OCI-LY1 (cell line): ENCODE measurements around the gene CTNNA3.

Experiments used
- H2AFZ ChIP-seq: fragments of 200-600 bp; sonication (generic), shearing (Covaris generic); 2 replicates; pipeline ENCODE4 v1.6.0; 2014; ENCODE audit warnings: antibody characterized with exemption, mild to moderate bottlenecking, low read length
- H3F3A ChIP-seq: fragments of 200-600 bp; sonication (generic), shearing (Covaris generic); 2 replicates; pipeline ENCODE4 v1.6.0; 2014; ENCODE audit warnings: mild to moderate bottlenecking, antibody characterized with exemption, low read length, moderate library complexity; ENCODE audit not compliant: insufficient read depth
- H3K27ac ChIP-seq: fragments of 200-600 bp; sonication (generic); 2 replicates; pipeline ENCODE4 v1.5.1; 2014; ENCODE audit warnings: low read length, mixed run types, mild to moderate bottlenecking, low read depth; ENCODE audit not compliant: poor library complexity, severe bottlenecking
- H3K27me3 ChIP-seq: fragments of 200-600 bp; sonication (generic); 2 replicates; pipeline ENCODE4 v1.6.0; 2014; ENCODE audit warnings: antibody characterized with exemption, mild to moderate bottlenecking, low read length, moderate library complexity; ENCODE audit not compliant: insufficient read depth
- H3K36me3 ChIP-seq: fragments of 200-600 bp; sonication (generic); 2 replicates; pipeline ENCODE4 v1.6.1; 2014; ENCODE audit warnings: mild to moderate bottlenecking, antibody characterized with exemption, low read length, moderate library complexity, mixed read lengths; ENCODE audit not compliant: insufficient read depth
- H3K4me1 ChIP-seq: fragments of 200-600 bp; sonication (generic); 2 replicates; pipeline ENCODE4 v1.5.1; 2014; ENCODE audit warnings: mild to moderate bottlenecking, low read length, moderate library complexity; ENCODE audit not compliant: insufficient read depth, severe bottlenecking
- H3K4me2 ChIP-seq: fragments of 200-600 bp; sonication (generic), shearing (Covaris generic); 2 replicates; pipeline ENCODE4 v1.6.1; 2014; ENCODE audit warnings: low read length
- H3K4me3 ChIP-seq: fragments of 200-600 bp; sonication (generic); 2 replicates; pipeline ENCODE4 v1.5.1; 2014; ENCODE audit warnings: low read length, low read depth, mild to moderate bottlenecking, mixed read lengths; ENCODE audit not compliant: poor library complexity, severe bottlenecking
- H3K79me2 ChIP-seq: fragments of 200-600 bp; shearing (Covaris generic); 2 replicates; pipeline ENCODE4 v1.6.1; 2016; ENCODE audit warnings: mixed run types, low read length, mixed read lengths; ENCODE audit not compliant: insufficient read depth
- H3K9ac ChIP-seq: fragments of 200-600 bp; sonication (generic), shearing (Covaris generic); 2 replicates; pipeline ENCODE4 v1.6.1; 2014; ENCODE audit warnings: mild to moderate bottlenecking, low read length, mixed read lengths
- H3K9me2 ChIP-seq: fragments of 200-600 bp; sonication (generic), shearing (Covaris generic); 2 replicates; pipeline ENCODE4 v1.6.1; 2014; ENCODE audit warnings: low read depth, mild to moderate bottlenecking, low read length, mixed read lengths
- H3K9me3 ChIP-seq: fragments of 200-600 bp; shearing (Covaris generic); 2 replicates; pipeline ENCODE4 v1.6.1; 2014; ENCODE audit warnings: low read length, mixed read lengths
- H4K20me1 ChIP-seq: fragments of 200-600 bp; sonication (generic), shearing (Covaris generic); 2 replicates; pipeline ENCODE4 v1.6.0; 2016; ENCODE audit warnings: mild to moderate bottlenecking, low read length; ENCODE audit not compliant: insufficient read depth
- CTCF ChIP-seq: fragments of 200-600 bp; sonication (generic), shearing (Covaris generic); IDR thresholded peaks from 2 replicates; pipeline ENCODE4 v1.5.1; 2017; ENCODE audit warnings: mild to moderate bottlenecking, antibody characterized with exemption, low read length, moderate library complexity, mixed read lengths
- EZH2 ChIP-seq: fragments of 200-600 bp; sonication (generic), shearing (Covaris generic); IDR thresholded peaks from 2 replicates; pipeline ENCODE4 v1.8.0; 2017; ENCODE audit warnings: borderline replicate concordance, mixed run types, mild to moderate bottlenecking, antibody characterized with exemption, low read length, moderate library complexity, mixed read lengths

CTNNA3 gene

GRCh38 chr10:67257018-67257417 lies 439.0 kb downstream of the CTNNA3 start:
- TF ChIP-seq CTCF = no peak
- no peak for TF ChIP-seq EZH2
- Histone ChIP-seq H3K9me2 (no peaks in the 10 kb centered on the region), H3K27ac (no peak overlapping the region), H2AFZ (no peak overlapping the region), H3F3A (no peaks in the 10 kb centered on the region), H3K9me3 (no peaks in the 10 kb centered on the region), H3K79me2 (no peaks in the 10 kb centered on the region), H3K36me3 (no peaks in the 10 kb centered on the region), H3K4me2 (no peak overlapping the region), H4K20me1 (no peaks in the 10 kb centered on the region), H3K4me3 (no peak overlapping the region), H3K4me1 (no peaks in the 10 kb centered on the region), H3K27me3 (no peaks in the 10 kb centered on the region), H3K9ac (no peak overlapping the region)

GRCh38 chr10:67250686-67251085 lies 445.3 kb downstream of the CTNNA3 start:
- Histone ChIP-seq H3K4me2 (no peak overlapping the region), H2AFZ (no peak overlapping the region), H3K4me3 (no peak overlapping the region), H3K4me1 (no peaks in the 10 kb centered on the region), H3K36me3 (no peaks in the 10 kb centered on the region), H4K20me1 (no peaks in the 10 kb centered on the region), H3F3A (no peaks in the 10 kb centered on the region), H3K79me2 (no peaks in the 10 kb centered on the region), H3K27me3 (no peaks in the 10 kb centered on the region), H3K9me2 (no peaks in the 10 kb centered on the region), H3K9ac (no peak overlapping the region), H3K27ac (no peak overlapping the region), H3K9me3 (no peaks in the 10 kb centered on the region)
- no peak for TF ChIP-seq EZH2

- Histone ChIP-seq H3K36me3 (no peaks in the 10 kb centered on the region), H3K4me2 (no peak overlapping the region), H3K4me1 (no peaks in the 10 kb centered on the region), H3K27me3 (no peaks in the 10 kb centered on the region), H3K79me2 (no peaks in the 10 kb centered on the region), H4K20me1 (no peaks in the 10 kb centered on the region), H2AFZ (no peak overlapping the region), H3K9me3 (no peaks in the 10 kb centered on the region), H3K9me2 (no peaks in the 10 kb centered on the region), H3K4me3 (no peak overlapping the region), H3F3A (no peaks in the 10 kb centered on the region), H3K27ac (no peak overlapping the region), H3K9ac (no peak overlapping the region)
- TF ChIP-seq CTCF = no peak
- TF ChIP-seq EZH2 = no peak
Measured at GRCh38 chr10:67246066-67246555, 449.9 kb downstream of the CTNNA3 start.

- Histone ChIP-seq H3K4me1 (no peaks in the 10 kb centered on the region), H3K27ac (no peak overlapping the region), H3F3A (no peaks in the 10 kb centered on the region), H3K9me3 (no peaks in the 10 kb centered on the region), H3K9ac (no peak overlapping the region), H3K4me2 (no peak overlapping the region), H3K4me3 (no peak overlapping the region), H3K36me3 (no peaks in the 10 kb centered on the region), H2AFZ (no peak overlapping the region), H4K20me1 (no peaks in the 10 kb centered on the region), H3K27me3 (no peaks in the 10 kb centered on the region), H3K9me2 (no peaks in the 10 kb centered on the region), H3K79me2 (no peaks in the 10 kb centered on the region)
- TF ChIP-seq CTCF (no peak), EZH2 (no peak)
Measured at GRCh38 chr10:67242528-67242927, 453.5 kb downstream of the CTNNA3 start.
